Stimulated activated CD4-positive, alpha-beta T cell treated with anti-CD3 and anti-CD28 coated beads, Interleukin-4, amount 100 ng/mL, for 48 hours (primary cell): ENCODE measurements around the gene LTB.
A peak's percentile ranks its signal among the peaks of the same experiment; 100 is the strongest.

ENCODE experiments used
- DNase-seq, 2 donors: peaks; one replicate each; pipeline ENCODE4 v3.0.0-alpha.2; 2020; ENCODE audit warnings: low read depth in 2 of 2

LTB gene

GRCh38 chr6:31582230-31582643, at the start of gene LTB:
Gene LTB, minus strand, starts transcription at chr6:31582424. Its CDS starts 7 bp downstream, at chr6:31582417.
- DNase-seq, result no peak

GRCh38 chr6:31631681-31632278, 49.6 kb upstream of the LTB start:
- no peak for DNase-seq

- DNase-seq, result no peak
Observed at GRCh38 chr6:31631209-31631608, 49.0 kb upstream of the LTB start.

- no peak for DNase-seq
Observed at GRCh38 chr6:31630177-31630934, 48.1 kb upstream of the LTB start.

GRCh38 chr6:31629014-31629413, 46.8 kb upstream of the LTB start:
- no peak for DNase-seq

- DNase-seq, result no peak
Observed at GRCh38 chr6:31627690-31628287, 45.6 kb upstream of the LTB start.

- no peak for DNase-seq
Observed at GRCh38 chr6:31626952-31627351, 44.7 kb upstream of the LTB start.

- no peak for DNase-seq
Observed at GRCh38 chr6:31624070-31624469, 41.8 kb upstream of the LTB start.

- DNase-seq, result no peak
Observed at GRCh38 chr6:31622684-31623091, 40.5 kb upstream of the LTB start.

- DNase-seq, result no peak
Observed at GRCh38 chr6:31621991-31622390, 39.8 kb upstream of the LTB start.

GRCh38 chr6:31621320-31621939, 39.2 kb upstream of the LTB start:
- no peak for DNase-seq

- peak; percentile 95 for DNase-seq
Observed at GRCh38 chr6:31620586-31621319, 38.5 kb upstream of the LTB start, which contains the start of gene PRRC2A. Gene PRRC2A, plus strand, starts transcription at chr6:31620715. Its CDS starts 2,075 bp downstream, at chr6:31622790.

- DNase-seq, result peak; percentile 91 to 96
Observed at GRCh38 chr6:31619805-31620585, 37.8 kb upstream of the LTB start.

- no peak for DNase-seq
Observed at GRCh38 chr6:31617010-31617409, 34.8 kb upstream of the LTB start.

GRCh38 chr6:31615748-31616147, 33.5 kb upstream of the LTB start:
- DNase-seq, result no peak

- no peak for DNase-seq
Observed at GRCh38 chr6:31614684-31615578, 32.7 kb upstream of the LTB start, which contains the start of gene AIF1. Gene AIF1, plus strand, starts transcription at chr6:31615234. Its CDS starts 96 bp downstream, at chr6:31615330.

- DNase-seq, result no peak
Observed at GRCh38 chr6:31614075-31614619, 31.9 kb upstream of the LTB start.

GRCh38 chr6:31610968-31611367, 28.7 kb upstream of the LTB start:
- no peak for DNase-seq
